Measurements from ENCODE around the gene EFCAB7. TPM values are rescaled to one million over a fixed set of nuclear protein-coding genes. Genes with fewer than 3 reads are reported as not detected.

Gene EFCAB7
- total RNA-seq, 6 experiments from 2014 or later, result 3.2 to 4.5 (median 4.0) TPM

DNA sequence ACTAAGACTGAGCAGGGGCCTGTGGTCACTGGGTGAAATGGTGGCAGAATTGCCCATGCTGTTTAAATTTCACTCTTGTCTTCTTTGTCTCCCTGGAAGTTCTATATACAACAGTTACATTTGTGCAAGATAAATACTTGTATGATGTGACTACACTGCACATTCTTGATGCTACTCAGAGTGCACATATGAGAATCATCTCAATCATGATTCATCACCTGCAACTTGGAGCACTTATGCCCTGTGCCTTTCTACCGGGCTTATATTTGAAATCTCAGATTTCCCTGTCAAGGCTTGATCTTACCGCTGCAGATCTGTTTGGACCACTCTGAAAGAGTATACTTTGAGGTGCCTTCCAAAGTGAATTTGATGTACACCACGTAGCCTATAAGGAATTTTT, 80.5 kb downstream of the EFCAB7 start:
- DNase-seq, result peak; percentile 4
- peaks cover 29% of the 10 kb centered on the region for H3K4me1 Mint-ChIP-seq (ENCODE audit: low read depth)

DNA sequence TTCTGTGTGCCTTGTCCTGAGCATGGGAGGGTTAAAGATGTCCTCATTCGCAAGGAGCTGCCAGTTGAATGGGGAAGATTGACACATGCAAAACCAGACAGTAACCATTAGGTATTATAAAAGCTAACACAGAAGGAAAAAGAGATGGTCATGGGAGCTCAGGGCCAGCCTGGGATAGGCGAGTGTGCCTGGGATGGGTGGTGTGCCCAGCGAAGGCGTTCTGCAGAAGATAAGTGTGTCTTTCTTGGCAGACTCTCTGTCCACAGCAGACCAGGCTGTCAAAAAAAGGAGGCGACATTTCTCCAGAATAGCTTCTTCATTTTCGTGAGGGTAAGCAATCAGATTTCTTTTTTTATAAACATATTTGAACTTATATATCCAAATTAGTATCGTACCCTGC, 84.0 kb downstream of the EFCAB7 start:
- Mint-ChIP-seq H3K36me3 (ENCODE audit: low read depth) (no peaks in the 10 kb centered on the region), H3K4me3 (no peak overlapping the region), H3K27me3 (ENCODE audit: insufficient read depth) (no peaks in the 10 kb centered on the region), H3K4me1 (ENCODE audit: low read depth) (peaks cover 30% of the 10 kb centered on the region), H3K9me3 (no peaks in the 10 kb centered on the region), H3K27ac (no peak overlapping the region)
- TF ChIP-seq, protein P1, sequence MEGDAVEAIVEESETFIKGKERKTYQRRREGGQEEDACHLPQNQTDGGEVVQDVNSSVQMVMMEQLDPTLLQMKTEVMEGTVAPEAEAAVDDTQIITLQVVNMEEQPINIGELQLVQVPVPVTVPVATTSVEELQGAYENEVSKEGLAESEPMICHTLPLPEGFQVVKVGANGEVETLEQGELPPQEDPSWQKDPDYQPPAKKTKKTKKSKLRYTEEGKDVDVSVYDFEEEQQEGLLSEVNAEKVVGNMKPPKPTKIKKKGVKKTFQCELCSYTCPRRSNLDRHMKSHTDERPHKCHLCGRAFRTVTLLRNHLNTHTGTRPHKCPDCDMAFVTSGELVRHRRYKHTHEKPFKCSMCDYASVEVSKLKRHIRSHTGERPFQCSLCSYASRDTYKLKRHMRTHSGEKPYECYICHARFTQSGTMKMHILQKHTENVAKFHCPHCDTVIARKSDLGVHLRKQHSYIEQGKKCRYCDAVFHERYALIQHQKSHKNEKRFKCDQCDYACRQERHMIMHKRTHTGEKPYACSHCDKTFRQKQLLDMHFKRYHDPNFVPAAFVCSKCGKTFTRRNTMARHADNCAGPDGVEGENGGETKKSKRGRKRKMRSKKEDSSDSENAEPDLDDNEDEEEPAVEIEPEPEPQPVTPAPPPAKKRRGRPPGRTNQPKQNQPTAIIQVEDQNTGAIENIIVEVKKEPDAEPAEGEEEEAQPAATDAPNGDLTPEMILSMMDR (IDR thresholded peaks at IDR 0.05), result no peak
- no peak for DNase-seq

More for the DNA sequence above, 80.5 kb downstream of the EFCAB7 start:
- no peaks in the 10 kb centered on the region for H3K36me3 Mint-ChIP-seq (ENCODE audit: low read depth)
- no peaks in the 10 kb centered on the region for H3K27me3 Mint-ChIP-seq (ENCODE audit: insufficient read depth)
- H3K9me3 Mint-ChIP-seq, result no peaks in the 10 kb centered on the region
- H3K4me3 Mint-ChIP-seq, result no peak overlapping the region
- TF ChIP-seq, protein P1 (IDR thresholded peaks at IDR 0.05), result no peak
- H3K27ac Mint-ChIP-seq, result no peak overlapping the region

DNA sequence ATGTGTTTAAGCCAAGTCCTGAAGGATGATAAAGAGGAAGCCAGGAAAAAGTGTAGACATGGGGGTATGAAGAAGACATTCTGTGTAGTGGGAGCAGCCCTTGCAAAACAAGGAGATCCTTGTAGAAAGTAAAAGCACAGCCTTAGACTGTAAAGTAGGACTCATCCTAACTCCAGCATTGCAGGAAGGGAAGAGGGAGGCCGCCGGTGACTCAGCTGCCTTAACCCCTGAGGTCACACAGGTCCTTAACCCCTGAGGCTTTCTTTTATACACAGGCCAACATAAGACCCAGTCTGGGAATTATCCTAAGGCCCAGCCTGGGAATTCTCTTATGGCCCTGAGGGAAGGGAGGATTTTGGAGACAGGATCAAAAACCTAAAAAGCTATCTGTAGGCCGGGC, 87.9 kb downstream of the EFCAB7 start:
- TF ChIP-seq, protein P1 (IDR thresholded peaks at IDR 0.05), result no peak
- no peak overlapping the region for H3K27ac Mint-ChIP-seq
- peaks cover 25% of the 10 kb centered on the region for H3K4me1 Mint-ChIP-seq (ENCODE audit: low read depth)
- H3K4me3 Mint-ChIP-seq, result no peak overlapping the region
- H3K36me3 Mint-ChIP-seq (ENCODE audit: low read depth), result no peaks in the 10 kb centered on the region
- H3K9me3 Mint-ChIP-seq, result no peaks in the 10 kb centered on the region
- no peaks in the 10 kb centered on the region for H3K27me3 Mint-ChIP-seq (ENCODE audit: insufficient read depth)
- no peak for DNase-seq

DNA sequence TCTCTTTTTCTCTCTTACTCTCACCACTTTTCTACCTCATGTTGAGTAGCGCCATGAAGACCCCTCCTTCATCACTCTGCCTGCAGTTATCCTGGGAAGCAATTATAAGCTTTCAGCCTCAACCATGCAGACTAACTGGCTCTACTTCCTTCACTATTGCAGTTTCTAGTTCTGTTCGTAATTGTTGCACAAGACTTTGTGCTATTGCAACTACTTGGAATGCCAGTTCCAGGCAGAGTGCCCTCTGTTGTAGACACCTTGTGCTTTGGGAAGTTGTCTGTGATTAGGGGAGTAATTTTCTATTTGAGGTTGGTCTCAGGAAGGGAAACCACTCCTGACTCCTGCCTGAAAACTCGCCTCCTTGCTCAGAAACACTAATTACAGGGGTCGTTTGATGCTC, 89.2 kb downstream of the EFCAB7 start:
- DNase-seq, result no peak
- Mint-ChIP-seq H3K9me3 (no peaks in the 10 kb centered on the region), H3K4me3 (no peak overlapping the region), H3K27me3 (ENCODE audit: insufficient read depth) (no peaks in the 10 kb centered on the region), H3K4me1 (ENCODE audit: low read depth) (peaks cover 22% of the 10 kb centered on the region), H3K27ac (no peak overlapping the region), H3K36me3 (ENCODE audit: low read depth) (no peaks in the 10 kb centered on the region)
- TF ChIP-seq, protein P1 (IDR thresholded peaks at IDR 0.05), result no peak

DNA sequence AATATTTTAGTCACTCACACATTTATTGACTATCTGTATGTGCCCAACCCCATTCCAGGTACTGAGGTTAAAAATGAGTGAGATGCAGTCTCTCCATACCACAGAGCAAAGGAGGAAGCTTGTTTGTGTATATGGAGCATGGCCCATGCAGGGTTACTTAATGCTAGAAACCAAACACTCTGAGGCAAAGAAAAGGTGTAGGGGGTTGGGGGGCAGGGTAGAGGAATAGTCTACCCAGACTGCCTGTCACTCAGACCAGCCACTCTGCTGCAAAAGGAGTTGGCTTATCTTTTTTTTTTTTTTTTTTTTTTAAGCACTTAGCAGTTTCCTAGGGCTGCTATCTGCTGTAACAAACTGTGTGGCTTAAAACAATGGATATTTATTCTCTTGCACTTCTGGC, 89.6 kb downstream of the EFCAB7 start:
- TF ChIP-seq, protein P1 (IDR thresholded peaks at IDR 0.05), result no peak
- no peak overlapping the region for H3K27ac Mint-ChIP-seq
- no peak for DNase-seq
- no peaks in the 10 kb centered on the region for H3K9me3 Mint-ChIP-seq
- H3K27me3 Mint-ChIP-seq (ENCODE audit: insufficient read depth), result no peaks in the 10 kb centered on the region
- H3K4me3 Mint-ChIP-seq, result no peak overlapping the region
- no peaks in the 10 kb centered on the region for H3K36me3 Mint-ChIP-seq (ENCODE audit: low read depth)
- H3K4me1 Mint-ChIP-seq (ENCODE audit: low read depth), result peaks cover 27% of the 10 kb centered on the region

Data from HFFc6 (cell line).